Hematopoietic multipotent progenitor cell treated with erythropoietin and hydrocortisone succinate and interleukin-3 and kit ligand, for 8 days (in vitro differentiated cells): ENCODE results near the gene TMEM255B.
"Not testable (repeated sequence)": the region's sequence is repeated elsewhere in the genome, so short reads cannot be mapped to it uniquely, and the experiment has no call there.

Experiments used
- DNase-seq: peaks from one replicate; pipeline ENCODE4 v3.0.0-alpha.2; 2015

The TMEM255B gene

GRCh38 chr13:113791226-113791625, 32.2 kb downstream of the TMEM255B start:
- no peak for DNase-seq

GRCh38 chr13:113791761-113792160, 32.7 kb downstream of the TMEM255B start:
- no peak for DNase-seq

GRCh38 chr13:113792236-113792770, 33.3 kb downstream of the TMEM255B start:
- DNase-seq: no peak

GRCh38 chr13:113792886-113793717, 34.1 kb downstream of the TMEM255B start:
- DNase-seq: no peak

- no peak for DNase-seq
These were observed 34.7 kb downstream of the TMEM255B start for GRCh38 chr13:113793718-113794085.

GRCh38 chr13:113794086-113794485, 35.1 kb downstream of the TMEM255B start:
- DNase-seq: no peak

GRCh38 chr13:113794764-113795173, 35.7 kb downstream of the TMEM255B start:
- no peak for DNase-seq

- DNase-seq: not testable (repeated sequence)
These were observed 36.3 kb downstream of the TMEM255B start for GRCh38 chr13:113795362-113795761.

GRCh38 chr13:113796211-113796963, 37.4 kb downstream of the TMEM255B start:
- no peak for DNase-seq

GRCh38 chr13:113796964-113797676, 38.1 kb downstream of the TMEM255B start:
- no peak for DNase-seq

- no peak for DNase-seq
These were observed 39.3 kb downstream of the TMEM255B start for GRCh38 chr13:113798200-113798811.

- no peak for DNase-seq
These were observed 41.5 kb downstream of the TMEM255B start for GRCh38 chr13:113800576-113800926.

- no peak for DNase-seq
These were observed 42.4 kb downstream of the TMEM255B start for GRCh38 chr13:113801289-113801961.

GRCh38 chr13:113802090-113802531, 43.1 kb downstream of the TMEM255B start:
- no peak for DNase-seq

GRCh38 chr13:113802761-113803160, 43.7 kb downstream of the TMEM255B start:
- DNase-seq: no peak

GRCh38 chr13:113803409-113804016, 44.5 kb downstream of the TMEM255B start:
- DNase-seq: no peak

GRCh38 chr13:113804017-113804702, 45.1 kb downstream of the TMEM255B start:
- DNase-seq: no peak

- no peak for DNase-seq
These were observed 45.8 kb downstream of the TMEM255B start for GRCh38 chr13:113804703-113805430.

GRCh38 chr13:113805431-113806103, 46.5 kb downstream of the TMEM255B start:
- DNase-seq: no peak

GRCh38 chr13:113806104-113806471, 47.1 kb downstream of the TMEM255B start:
- DNase-seq: no peak
